ENCODE measurements around the gene TSGA10IP.

Gene TSGA10IP

GRCh38 chr11:65968600-65969482 lies 23.6 kb downstream of the TSGA10IP start:
- H3K27ac ChIP-seq = no peak overlapping the region
- TF ChIP-seq ZFX (IDR thresholded peaks at IDR 0.05; ENCODE audit: borderline replicate concordance) (no peak), CTCF (IDR thresholded peaks at IDR 0.05) (no peak)

GRCh38 chr11:65972116-65972515 lies 26.8 kb downstream of the TSGA10IP start:
- TF ChIP-seq CTCF (IDR thresholded peaks at IDR 0.05) = no peak
- TF ChIP-seq ZFX (IDR thresholded peaks at IDR 0.05; ENCODE audit: borderline replicate concordance) = no peak

GRCh38 chr11:65973439-65974110 lies 28.3 kb downstream of the TSGA10IP start:
- no peak overlapping the region for H3K27ac ChIP-seq
- TF ChIP-seq CTCF (IDR thresholded peaks at IDR 0.05) (no peak), ZFX (IDR thresholded peaks at IDR 0.05; ENCODE audit: borderline replicate concordance) (no peak)

More at GRCh38 chr11:65972116-65972515, 26.8 kb downstream of the TSGA10IP start:
- no peak overlapping the region for H3K27ac ChIP-seq

GRCh38 chr11:65975771-65976170 lies 30.5 kb downstream of the TSGA10IP start:
- TF ChIP-seq ZFX (IDR thresholded peaks at IDR 0.05; ENCODE audit: borderline replicate concordance) (no peak), CTCF (IDR thresholded peaks at IDR 0.05) (no peak)
- no peak overlapping the region for H3K27ac ChIP-seq

GRCh38 chr11:65976216-65977176 lies 31.2 kb downstream of the TSGA10IP start:
- no peak for TF ChIP-seq CTCF (IDR thresholded peaks at IDR 0.05)
- no peak for TF ChIP-seq ZFX (IDR thresholded peaks at IDR 0.05; ENCODE audit: borderline replicate concordance)
- no peak overlapping the region for H3K27ac ChIP-seq

GRCh38 chr11:65977621-65978390 lies 32.5 kb downstream of the TSGA10IP start:
- TF ChIP-seq ZFX (IDR thresholded peaks at IDR 0.05; ENCODE audit: borderline replicate concordance) (no peak), CTCF (IDR thresholded peaks at IDR 0.05) (no peak)
- no peak overlapping the region for H3K27ac ChIP-seq

All from 22Rv1 (cell line).